Activated CD8-positive, alpha-beta memory T cell treated with anti-CD3 and anti-CD28 coated beads, Interleukin-2, amount 50 U/mL, for 24 hours (primary cell): ENCODE data around the gene SPATA20.

Experiments used
- DNase-seq: peaks from one replicate; pipeline ENCODE4 v3.0.0-alpha.2; 2020; ENCODE audit errors: extremely low read depth

Gene SPATA20

GRCh38 chr17:50558941-50559614 lies 12.1 kb downstream of the SPATA20 start:
- no peak for DNase-seq

GRCh38 chr17:50559674-50560184 lies 12.8 kb downstream of the SPATA20 start:
- no peak for DNase-seq

- peak; percentile 61 for DNase-seq
These were observed 13.3 kb downstream of the SPATA20 start, which contains the start of gene CACNA1G for GRCh38 chr17:50560185-50560824. Gene CACNA1G (plus strand): TSS chr17:50560715. CDS start chr17:50561460, 745 bp downstream.

- DNase-seq, result no peak
These were observed 14.2 kb downstream of the SPATA20 start for GRCh38 chr17:50560931-50561745.

GRCh38 chr17:50561746-50562141 lies 14.8 kb downstream of the SPATA20 start:
- no peak for DNase-seq

- no peak for DNase-seq
These were observed 15.5 kb downstream of the SPATA20 start for GRCh38 chr17:50562242-50563091.

GRCh38 chr17:50563092-50563511 lies 16.1 kb downstream of the SPATA20 start:
- no peak for DNase-seq

- DNase-seq, result no peak
These were observed 17.9 kb downstream of the SPATA20 start for GRCh38 chr17:50564916-50565315.

GRCh38 chr17:50565402-50566350 lies 18.7 kb downstream of the SPATA20 start:
- DNase-seq, result no peak

GRCh38 chr17:50566886-50567285 lies 19.9 kb downstream of the SPATA20 start:
- no peak for DNase-seq

- DNase-seq, result no peak
These were observed 21.7 kb downstream of the SPATA20 start for GRCh38 chr17:50568659-50569058.

- DNase-seq, result no peak
These were observed 22.6 kb downstream of the SPATA20 start for GRCh38 chr17:50569592-50569991.

GRCh38 chr17:50570032-50570431 lies 23.1 kb downstream of the SPATA20 start:
- DNase-seq, result no peak

GRCh38 chr17:50570528-50570927 lies 23.6 kb downstream of the SPATA20 start:
- no peak for DNase-seq

GRCh38 chr17:50571681-50572080 lies 24.7 kb downstream of the SPATA20 start:
- DNase-seq, result no peak

GRCh38 chr17:50572541-50572940 lies 25.6 kb downstream of the SPATA20 start:
- DNase-seq, result no peak

GRCh38 chr17:50573866-50574611 lies 27.1 kb downstream of the SPATA20 start:
- DNase-seq, result no peak

GRCh38 chr17:50575581-50576210 lies 28.7 kb downstream of the SPATA20 start:
- no peak for DNase-seq

GRCh38 chr17:50576864-50577263 lies 29.9 kb downstream of the SPATA20 start:
- no peak for DNase-seq
